Measurements from ENCODE around the gene CSNK2A3.

GRCh38 chr11:11308249-11308648 is 44.8 kb downstream of the CSNK2A3 start:
- TF ChIP-seq POLR2A (IDR thresholded peaks at IDR 0.05) = no peak
- no peak for TF ChIP-seq CTCF (IDR thresholded peaks at IDR 0.05)

Measured in uterus (tissue), 2 donors.